SW480 (cell line): Measurements from ENCODE around the gene WHAMM.
"Not testable (repeated sequence)": the region's sequence is repeated elsewhere in the genome, so short reads cannot be mapped to it uniquely, and the experiment has no call there.

Experiments
- DNase-seq: peaks from one replicate; pipeline ENCODE4 v3.0.0-alpha.2; 2016; ENCODE audit warnings: low spot score

WHAMM gene

DNA sequence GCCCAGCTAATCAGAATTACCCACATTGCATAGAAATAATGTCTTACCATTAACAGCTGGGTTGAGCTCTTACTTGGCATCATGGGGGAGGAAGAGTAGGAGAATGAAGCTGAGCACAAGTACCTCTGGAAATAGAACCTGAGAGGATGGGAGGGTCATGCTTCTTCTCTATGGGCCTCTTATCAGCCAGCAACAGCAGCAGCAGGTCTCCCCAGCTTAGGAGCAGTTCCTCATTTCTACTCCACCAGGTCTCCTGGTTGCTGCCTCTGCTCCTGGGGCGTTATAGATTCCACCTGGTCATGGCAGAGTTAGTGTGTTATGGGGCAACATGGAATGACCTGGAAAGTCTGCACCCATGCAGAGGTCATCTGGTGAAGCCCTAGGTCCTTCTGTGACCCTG lies 6.9 kb upstream of the WHAMM start:
- no peak for DNase-seq

DNA sequence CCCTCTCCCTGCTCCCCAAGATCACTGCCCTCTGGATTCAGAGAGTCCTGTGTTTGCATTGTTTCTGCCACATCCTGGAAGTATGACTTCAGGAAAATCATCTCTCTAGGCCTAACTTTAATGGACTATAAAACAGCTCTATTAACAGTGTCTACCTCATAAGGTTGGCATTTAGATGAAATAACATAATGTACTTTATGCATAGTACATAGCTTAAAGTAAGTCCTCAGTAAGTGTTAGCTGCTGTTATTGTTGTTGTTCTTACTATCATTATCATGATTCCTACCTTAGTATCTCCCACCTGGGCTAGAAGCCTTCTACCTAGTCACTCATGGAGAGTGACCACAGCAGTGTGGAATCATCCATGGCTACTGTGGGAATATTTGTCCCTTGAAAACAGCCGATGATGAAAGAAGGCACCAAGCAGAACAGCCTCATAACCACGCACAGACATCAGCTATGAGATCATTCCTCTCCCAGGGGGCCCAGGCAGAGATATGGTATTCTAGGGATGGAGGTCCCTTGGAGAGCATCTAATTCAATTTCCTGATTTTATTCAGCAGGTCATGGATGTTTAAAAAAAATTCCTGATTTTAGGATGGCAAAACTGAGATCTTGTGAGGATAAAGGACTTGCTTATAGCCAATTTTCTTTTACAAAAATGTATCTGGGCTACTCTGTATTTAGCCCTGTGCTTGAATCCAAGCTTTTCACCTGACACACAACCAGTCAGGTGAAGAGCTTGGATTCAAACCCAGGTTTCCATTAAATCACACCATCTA lies 5.4 kb upstream of the WHAMM start:
- DNase-seq: no peak

DNA sequence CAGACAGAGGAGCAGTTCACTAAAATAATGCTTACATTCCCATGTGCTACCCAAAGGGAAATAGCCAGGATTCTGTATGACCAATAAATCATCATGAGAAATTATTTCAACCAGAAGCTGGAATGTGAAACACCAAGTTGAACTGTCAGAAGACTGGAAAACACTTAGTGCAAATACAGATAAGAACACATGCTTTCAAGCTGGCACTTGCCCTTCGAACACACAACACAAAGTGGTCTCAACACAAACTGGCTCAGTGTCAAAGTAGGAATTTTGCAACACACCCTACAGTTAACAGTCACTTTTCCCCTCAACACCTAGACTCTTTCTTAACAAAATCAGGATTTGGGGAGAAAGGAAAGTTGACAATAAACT lies 4.9 kb upstream of the WHAMM start:
- no peak for DNase-seq

DNA sequence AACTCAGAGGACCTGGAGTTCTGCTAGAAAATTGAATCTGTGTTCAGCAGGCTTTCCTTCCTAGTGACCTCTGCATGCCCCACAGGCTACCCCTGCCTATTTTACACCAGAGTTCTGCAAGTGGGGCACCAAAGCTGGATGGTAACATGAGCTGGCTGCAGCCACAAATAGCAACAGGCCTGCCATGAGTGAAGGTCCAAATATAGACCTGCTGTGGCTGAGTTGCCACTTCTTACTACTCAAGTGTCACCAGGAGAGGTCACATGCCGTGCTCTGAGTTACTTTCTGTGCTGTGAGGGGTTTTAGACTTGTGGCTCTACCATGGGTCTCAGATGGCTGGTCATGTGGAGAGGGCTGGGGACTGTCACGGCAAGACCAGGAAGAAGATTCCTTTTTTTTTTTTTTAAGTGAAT lies 3.4 kb upstream of the WHAMM start, which contains the start of gene FSD2:
TSS of gene FSD2 (minus strand) at position 76 of the 413 bp plus-strand sequence. CDS start 18,679 bp downstream, outside the sequence.
- DNase-seq: no peak

DNA sequence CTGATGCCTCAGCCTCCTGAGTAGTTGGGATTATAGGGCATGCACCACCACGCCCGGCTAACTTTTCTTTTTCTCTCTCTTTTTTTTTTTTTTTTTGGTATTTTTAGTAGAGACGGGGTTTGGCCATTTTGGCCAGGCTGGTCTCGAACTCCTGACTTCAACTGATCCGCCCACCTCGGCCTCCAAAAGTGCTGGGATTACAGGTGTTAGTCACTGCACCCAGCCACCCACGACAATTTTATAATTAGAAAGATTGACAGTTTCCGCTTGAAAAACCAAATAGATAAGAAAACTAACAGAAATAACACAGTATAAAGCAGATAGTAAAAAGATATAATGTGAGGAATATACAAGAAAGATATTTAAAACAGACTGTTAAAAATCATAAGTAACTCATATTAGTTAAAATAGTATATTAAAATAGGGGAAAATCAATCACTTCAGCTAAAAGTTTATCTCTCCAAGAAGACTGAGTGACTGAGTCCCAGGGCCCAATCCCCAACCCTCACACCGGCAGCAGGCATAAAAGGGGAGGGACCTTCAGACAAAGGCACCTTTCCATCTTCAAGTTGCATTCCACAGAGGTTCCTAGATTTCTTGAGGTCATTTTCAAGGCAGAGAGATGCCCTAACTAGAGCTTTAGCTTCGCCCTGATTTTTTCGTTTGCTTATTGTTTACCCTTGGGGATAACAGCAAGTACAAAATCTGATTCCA lies 1.4 kb upstream of the WHAMM start:
- DNase-seq: peak; percentile 33

DNA sequence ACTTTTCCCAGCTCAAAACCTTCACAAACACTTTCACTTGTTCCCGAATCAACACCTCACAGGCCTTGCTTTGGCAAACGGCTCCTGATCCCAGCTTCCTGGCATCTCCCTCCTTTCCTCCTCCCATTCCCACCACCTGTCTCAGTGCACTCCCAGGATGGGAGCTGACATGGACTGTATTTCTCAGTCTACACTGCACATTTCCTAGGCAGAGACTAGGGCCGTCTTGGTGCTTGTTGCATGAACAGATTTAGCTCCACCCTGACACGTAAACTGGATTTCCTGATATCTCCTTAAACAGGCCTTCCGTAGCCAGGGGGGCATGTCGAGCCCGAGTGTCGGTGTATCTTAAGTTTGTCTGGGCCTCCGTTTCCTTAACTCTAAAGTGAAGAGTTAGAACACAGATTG lies 790 bp upstream of the WHAMM start:
- peak; percentile 52 for DNase-seq

DNA sequence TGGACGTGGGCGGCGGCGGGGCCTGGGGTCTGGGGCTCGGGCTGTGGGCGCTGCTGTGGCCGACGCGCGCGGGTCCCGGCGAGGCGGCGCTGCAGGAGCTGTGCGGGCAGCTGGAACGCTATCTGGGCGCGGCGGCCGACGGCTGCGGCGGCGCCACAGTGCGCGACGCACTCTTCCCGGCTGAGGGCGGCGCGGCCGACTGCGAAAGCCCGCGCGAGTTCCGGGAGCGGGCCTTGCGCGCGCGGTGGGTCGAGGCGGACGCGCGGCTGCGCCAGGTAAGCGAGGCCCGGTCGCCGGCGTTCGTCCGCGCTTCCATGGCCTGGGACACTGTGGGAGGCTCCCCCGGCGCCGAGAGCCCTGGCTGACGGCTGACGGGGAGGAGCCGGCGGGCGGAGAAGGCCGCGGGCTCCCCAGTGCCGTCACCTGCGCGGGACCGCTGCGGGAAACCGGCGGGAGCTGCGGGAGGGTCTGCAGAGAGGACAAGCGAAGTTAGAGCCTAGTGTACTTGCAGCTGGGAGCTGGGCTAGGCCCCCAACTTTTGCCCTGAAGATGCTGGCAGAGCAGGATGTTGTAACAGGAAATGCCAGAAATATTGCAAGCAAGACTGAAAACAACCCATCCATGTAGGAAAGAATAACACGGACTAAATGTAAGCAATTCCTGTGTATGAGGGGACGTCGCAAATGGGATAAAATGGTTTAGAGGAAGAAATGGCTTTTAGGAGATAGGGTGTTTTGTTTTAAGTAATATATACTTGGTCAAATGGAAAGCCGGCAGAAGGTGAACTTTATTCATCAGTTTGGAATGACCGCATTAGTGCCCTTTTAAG lies 847 bp downstream of the WHAMM start:
- DNase-seq: peak; percentile 43

DNA sequence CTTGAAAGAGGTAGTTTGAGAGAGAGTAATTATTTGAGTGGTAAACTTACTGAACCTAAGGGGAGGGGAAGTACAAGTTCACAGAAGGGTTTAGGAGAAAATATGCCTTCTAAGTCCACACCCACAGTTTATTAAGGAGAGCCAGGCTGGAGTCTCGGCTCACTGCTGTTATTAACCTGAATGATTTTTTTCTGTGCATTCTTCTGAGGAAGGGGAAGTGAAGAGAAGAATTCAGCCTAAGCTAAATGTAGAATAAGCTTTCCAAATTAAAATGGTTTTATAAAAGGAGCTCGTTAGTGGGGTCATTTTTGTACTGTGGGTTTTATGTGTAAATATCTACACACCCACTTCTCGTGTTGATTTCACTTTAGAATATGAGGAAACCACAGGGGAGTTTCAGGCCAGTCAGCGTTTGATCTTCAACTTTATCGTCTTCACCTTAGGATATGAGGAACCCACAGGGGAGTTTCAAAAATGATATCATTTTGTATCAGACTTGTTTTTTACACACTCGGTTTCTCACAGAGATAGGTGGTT lies 1.5 kb downstream of the WHAMM start:
- peak; percentile 26 for DNase-seq

DNA sequence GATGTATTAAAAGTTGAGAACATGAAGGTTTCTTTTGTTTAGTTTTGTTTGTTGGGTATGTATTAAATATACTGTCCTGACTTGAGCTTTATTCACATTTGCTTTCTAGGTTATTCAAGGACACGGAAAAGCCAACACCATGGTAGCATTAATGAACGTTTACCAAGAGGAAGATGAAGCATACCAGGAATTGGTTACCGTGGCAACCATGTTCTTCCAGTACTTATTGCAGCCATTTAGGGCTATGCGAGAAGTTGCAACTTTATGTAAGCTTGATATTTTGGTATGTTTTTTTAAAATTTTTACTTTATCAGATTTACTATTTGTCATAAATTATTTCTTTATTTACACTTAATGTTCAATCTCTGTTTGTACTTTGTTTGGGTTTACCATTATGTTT lies 3.6 kb downstream of the WHAMM start:
- no peak for DNase-seq

DNA sequence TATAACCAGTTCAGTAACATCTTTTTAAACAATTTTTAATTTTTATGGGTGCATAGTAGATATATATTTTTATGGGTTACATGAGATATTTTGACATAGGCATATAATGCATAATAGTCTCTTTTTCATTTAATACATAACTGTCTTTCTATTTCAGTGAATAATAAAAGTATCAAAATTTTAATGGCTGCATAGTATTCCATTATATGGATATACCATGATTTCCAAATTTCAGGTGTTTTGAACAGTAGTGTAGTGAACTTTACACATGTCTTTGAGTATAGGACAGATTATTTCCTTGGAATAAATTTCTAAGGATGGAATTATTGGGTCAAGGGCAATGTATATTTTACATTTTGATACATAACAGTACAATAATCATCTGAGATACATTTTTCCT lies 10.7 kb downstream of the WHAMM start:
- no peak for DNase-seq

DNA sequence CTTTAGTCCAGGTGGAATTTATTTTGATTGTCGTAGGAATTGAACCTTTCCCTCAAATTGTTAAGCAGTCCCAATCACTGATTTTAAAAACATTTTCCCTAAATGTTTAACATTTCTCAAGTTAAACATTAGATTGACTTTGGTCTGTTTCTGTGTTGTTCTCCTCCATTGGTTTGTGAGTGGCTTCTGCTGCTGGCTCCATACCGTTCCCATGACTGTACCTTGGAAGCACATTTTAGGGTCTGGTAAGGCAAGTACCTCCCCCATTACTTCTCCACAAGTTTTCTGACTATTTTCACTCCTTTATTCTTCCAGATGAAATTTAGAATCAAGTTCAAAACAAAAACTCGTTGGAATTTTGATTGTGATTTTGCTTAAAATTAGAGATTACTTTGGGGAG lies 12.0 kb downstream of the WHAMM start:
- DNase-seq: not testable (repeated sequence)

DNA sequence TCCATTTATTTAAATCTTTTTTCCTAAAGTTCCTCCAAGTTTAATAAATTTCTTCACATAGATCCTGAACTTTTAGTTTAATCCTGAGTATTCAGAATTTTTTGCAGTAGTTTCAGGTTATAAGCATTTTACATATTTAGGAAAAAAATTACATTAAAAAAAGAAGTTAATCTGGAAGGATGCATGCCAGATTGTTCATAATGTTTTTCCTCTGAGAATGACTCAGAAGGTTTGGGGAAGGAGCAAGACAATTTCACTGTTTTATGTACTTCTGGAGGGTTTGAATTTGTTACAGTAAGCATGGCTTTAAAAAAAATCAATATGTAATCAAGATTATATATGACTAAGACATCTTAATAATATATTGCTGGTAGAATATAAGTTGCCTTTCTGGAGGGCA lies 12.4 kb downstream of the WHAMM start:
- not testable (repeated sequence) for DNase-seq

DNA sequence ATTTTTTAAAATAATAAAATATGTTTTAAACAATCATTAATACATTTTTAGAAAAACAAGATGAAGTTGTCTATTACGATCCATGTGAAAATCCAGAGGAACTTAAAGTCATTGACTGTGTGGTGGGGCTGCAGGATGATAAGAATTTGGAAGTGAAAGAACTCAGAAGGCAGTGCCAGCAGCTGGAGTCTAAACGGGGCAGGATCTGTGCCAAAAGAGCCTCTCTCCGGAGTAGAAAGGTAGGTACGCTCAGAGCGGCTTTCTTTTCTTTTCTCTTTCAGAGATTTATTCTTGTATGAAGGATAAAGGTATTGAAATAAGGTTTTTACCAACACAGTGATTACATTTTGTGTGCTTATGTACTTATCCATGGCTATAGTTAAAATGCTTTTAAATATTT lies 13.6 kb downstream of the WHAMM start:
- DNase-seq: no peak

DNA sequence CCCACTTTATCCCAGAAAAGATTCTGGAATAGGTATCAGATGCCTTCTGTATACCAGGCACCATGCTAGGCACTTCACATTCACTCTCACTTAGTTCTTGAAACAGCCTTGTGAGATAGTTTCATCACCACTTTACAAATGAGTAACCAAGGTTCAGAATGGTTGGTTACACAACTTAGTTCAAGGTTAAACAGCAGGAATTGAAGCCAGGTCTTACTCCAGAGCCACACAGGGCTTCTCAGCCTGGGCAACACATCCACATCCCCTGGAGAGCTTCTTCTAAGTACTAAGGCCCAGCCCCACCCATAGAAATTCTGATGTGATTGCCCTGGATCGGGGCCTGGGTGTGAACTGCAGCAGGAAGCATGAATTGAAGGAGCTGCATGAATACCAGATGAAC lies 18.6 kb downstream of the WHAMM start:
- no peak for DNase-seq

DNA sequence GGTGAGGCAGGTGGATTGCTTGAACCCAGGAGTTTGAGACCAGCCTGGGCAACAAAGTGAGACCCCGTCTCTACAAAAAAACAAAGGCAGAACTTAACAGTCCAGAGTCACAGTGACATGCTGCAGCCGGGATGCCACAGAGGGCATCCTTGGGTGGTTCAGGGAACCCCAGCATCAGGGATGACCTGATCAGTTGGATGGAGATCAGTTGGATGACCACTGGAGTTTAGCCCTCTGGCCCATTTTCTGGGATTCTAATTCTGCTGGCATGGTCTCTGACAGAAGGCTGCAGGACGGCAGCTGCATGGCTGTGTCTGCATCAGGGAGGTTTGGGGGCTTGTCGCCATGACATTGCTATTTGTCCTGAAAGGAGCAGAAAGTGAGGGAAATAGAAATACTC lies 19.8 kb downstream of the WHAMM start:
- no peak for DNase-seq

DNA sequence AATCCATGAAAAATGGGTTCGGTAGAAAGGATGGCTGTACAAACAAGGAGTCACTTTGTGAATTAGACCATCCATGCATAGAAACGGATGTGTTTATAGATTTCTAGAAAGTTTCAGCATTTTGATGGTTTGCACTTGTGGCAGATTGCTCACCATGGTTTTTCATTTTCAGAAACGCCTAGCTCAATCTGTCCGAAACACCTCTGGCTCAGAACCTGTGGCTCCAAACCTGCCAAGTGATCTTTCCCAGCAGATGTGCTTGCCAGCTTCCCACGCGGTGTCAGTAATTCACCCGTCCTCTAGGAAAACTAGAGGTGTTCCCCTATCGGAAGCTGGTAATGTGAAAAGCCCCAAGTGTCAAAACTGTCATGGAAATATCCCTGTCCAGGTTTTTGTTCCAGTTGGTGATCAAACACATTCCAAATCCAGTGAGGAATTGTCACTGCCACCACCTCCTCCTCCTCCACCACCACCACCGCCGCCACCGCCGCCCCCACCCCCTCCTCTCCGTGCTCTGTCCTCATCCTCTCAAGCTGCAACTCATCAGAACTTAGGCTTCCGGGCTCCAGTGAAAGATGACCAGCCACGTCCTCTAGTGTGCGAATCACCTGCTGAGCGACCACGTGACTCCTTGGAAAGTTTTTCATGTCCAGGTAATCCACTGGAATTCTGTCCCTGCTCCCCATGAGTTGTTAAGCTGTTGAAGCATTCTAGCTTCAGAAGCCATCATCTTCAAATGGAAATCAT lies 21.2 kb downstream of the WHAMM start:
- peak; percentile 38 for DNase-seq

DNA sequence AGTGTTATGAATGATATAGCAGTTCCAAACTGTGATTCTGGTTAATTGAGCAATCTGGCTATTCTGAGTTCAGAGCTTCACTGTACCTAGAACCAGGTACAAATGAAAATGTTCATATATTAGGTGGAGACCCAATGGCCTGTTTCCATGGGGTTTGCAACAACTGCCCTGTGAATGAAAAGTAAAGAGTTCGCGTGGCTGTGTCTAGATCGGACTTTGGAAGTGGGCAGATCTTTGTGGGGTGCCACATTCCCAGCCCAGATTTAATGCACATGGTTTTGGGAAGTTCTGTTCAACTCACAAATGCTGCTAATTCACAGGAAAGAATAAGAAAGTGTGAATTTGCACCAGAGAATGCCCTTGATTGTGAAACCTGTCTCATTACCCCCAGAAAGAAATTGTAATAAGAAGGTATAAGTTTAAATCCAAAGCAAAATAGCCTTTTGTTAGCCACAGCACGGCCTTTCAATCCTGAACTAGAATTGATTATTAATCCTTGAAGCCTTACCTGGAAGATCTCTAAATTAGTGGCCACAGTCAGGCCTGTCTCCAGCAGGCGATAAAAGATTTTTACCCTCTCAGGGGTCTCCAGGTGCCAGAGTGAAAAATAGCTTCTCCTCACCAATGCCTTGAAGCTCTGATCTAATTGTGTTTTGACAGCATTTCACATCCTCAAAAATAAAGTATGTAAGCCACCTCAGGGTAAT lies 22.6 kb downstream of the WHAMM start:
- DNase-seq: no peak

DNA sequence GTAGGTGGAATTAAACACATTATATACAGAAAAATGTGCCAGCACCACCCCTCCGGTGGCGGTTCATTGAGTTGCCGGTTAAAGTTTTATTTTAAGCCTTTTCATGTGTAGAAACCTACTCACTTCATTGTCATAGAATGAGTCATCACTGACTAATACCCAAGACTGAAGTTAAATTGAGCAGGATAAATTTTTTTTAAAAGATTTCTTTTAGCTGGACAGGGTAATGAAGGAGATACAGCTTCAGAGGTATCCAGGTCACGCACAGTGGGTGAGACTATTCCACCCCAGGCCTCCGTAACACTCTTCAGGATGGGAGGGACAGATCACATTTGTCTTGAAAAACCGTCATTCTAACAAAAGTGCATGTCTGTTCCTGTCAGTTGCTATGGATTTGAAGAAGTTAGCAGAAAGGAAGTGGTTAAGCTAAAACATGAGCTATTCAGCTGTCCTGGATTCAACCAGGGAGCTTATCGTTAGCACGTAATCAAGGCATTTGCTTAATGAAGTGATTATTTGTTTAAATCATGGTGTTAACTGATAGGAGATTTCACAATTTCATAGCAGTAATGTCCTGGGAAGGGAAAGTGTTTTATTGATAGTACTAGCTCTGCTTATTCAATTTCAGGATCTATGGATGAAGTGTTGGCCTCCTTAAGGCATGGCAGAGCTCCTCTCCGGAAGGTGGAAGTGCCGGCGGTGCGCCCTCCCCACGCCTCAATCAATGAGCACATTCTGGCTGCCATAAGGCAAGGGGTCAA lies 23.4 kb downstream of the WHAMM start:
- peak; percentile 61 for DNase-seq

DNA sequence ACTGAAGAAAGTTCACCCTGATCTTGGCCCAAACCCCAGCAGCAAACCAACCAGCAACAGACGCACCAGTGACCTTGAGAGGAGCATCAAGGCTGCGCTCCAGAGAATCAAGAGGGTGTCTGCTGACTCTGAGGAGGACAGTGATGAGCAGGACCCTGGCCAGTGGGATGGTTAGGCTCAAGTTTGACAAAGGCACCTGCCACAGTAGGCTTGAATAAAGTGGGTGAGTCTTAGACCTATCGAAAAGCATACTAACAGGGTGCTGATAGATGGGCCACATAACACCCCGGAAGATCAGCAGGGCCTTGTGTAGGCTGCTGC lies 23.9 kb downstream of the WHAMM start:
- DNase-seq: no peak

DNA sequence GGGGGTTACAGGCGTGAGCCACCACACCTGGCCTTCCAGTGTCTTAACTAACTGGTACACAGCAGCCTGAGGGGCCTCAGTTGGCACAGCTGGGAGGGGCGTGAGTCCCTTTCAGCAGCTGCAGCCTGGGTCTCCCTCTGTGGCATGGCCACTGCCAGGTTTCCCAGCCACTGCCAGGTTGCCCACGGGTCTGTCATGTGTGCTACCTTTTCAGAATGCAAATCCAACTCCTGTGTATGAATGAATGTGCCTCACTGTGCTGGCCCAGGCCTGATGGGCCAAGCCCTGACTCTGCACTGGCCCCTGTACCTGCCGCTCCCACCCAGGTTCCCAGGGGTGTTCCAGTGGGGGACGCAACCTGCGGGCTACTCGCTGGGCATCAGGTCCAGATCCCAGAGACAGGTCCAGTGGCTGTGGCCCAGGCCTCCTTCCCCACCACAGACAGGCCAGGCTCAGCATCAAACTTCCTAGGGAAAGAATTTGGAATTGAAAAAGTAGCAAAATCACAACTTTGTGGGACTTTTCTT lies 26.0 kb downstream of the WHAMM start:
- no peak for DNase-seq
